NCI-H1694 (cell line): ENCODE data around the gene THAP8.

ENCODE experiments used
- DNase-seq: peaks from one replicate; lab custom pipeline; 2025; lab: John Stamatoyannopoulos, UW

THAP8 gene

DNA sequence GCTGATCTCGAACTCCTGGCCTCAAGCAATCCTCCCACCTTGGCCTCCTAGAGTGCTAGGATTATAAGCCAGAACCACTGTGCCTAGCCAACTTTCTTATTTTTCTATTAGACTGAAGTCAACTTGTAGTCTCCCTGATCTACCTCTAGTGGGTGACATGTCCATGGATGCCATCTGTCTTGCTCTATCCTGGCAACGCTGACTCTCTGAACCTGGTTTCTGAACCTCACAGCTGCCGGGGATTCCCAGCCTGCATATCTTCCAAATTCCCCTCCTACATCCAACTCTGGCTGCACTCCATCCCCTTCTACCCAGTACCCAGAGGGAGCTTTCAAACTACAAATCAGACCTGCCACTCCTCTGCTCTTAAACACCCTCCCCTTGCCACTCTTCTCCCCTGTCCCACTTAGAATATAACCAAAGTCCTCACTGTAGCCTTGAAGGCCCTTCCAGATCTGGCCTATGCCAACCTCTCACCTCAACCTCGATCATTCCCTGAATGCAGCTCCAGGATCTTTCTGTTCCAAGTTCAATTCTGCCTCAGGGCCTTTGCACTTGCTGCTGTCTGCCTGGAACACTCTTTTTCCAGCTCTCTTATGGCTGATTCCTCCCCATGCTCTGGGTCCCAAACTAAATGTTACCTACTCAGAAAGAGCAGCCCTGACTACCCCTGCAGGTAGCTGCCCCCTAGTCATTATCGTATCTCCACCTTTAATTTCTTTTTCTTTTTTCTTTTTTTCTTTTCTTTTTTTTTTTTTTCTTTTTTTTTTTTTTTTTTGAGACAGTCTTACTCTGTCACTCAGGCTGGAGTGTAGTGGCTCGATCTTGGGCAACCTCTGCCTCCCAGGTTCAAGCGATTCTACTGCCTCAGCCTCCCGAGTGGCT is 23.6 kb downstream of the THAP8 start:
- peak; percentile 69 for DNase-seq

GRCh38 chr19:36028313-36029041 is 25.6 kb downstream of the THAP8 start:
- DNase-seq = no peak

DNA sequence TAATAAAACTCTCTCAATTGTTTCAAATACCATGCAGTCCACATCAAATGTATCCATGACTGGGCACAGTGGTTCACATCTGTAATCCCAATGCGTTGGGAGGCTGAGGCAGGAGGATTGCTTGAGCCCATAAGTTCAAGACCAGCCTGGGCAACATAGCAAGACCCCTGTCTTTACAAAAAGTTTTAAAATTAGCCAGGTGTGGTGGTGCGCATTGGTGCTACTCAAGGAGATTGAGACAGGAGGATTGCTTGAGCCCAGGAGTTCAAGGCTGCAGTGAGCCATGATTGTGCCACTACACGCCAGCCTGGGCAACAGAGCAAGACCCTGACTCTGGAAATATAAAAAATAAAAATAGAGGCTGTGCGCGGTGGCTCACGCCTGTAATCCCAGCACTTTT is 26.4 kb downstream of the THAP8 start:
- DNase-seq = no peak

- no peak for DNase-seq
Measured at GRCh38 chr19:36026091-36026876, 27.8 kb downstream of the THAP8 start.

- DNase-seq = no peak
Measured at GRCh38 chr19:36025541-36025940, 28.5 kb downstream of the THAP8 start.

- no peak for DNase-seq
Measured at GRCh38 chr19:36023432-36023831, 30.7 kb downstream of the THAP8 start.

GRCh38 chr19:36019061-36019670 is 34.9 kb downstream of the THAP8 start:
- no peak for DNase-seq

- peak; percentile 99 for DNase-seq
Measured at GRCh38 chr19:36014012-36014924, 39.8 kb downstream of the THAP8 start, which contains the start of gene ALKBH6. TSS of gene ALKBH6 (minus strand) at chr19:36014213. CDS start at chr19:36013397, 816 bp downstream.

- DNase-seq = no peak
Measured at GRCh38 chr19:36013280-36014011, 40.6 kb downstream of the THAP8 start.

DNA sequence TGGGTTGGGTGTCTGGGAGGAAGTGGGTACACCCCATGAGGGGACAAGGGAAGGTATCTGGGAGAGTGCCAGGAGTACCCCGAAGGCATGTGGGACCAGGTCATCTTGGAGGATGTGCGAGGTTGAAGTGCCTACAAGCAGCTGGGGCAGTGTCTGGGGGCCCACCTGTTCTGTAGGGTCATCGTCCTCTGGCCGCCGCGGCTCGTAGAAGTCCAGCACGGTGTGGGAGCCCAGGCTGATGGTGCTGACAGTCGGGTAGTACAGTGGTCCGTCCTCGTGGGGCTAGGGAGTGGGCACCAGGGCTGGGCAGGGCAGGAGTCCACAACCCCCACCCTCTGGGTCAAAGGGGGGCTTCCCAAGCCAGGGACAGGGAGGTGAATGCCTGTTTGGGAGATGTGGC is 43.7 kb downstream of the THAP8 start:
- no peak for DNase-seq

- DNase-seq = no peak
Measured at GRCh38 chr19:36009633-36010379, 44.3 kb downstream of the THAP8 start.

GRCh38 chr19:36009220-36009619 is 44.9 kb downstream of the THAP8 start:
- DNase-seq = no peak

- DNase-seq = no peak
Measured at GRCh38 chr19:36008336-36008978, 45.6 kb downstream of the THAP8 start, which contains the start of gene SYNE4. TSS of gene SYNE4 (minus strand) at chr19:36008813. CDS start at chr19:36008681, 132 bp downstream.

- DNase-seq = no peak
Measured at GRCh38 chr19:36006955-36007354, 47.1 kb downstream of the THAP8 start.

DNA sequence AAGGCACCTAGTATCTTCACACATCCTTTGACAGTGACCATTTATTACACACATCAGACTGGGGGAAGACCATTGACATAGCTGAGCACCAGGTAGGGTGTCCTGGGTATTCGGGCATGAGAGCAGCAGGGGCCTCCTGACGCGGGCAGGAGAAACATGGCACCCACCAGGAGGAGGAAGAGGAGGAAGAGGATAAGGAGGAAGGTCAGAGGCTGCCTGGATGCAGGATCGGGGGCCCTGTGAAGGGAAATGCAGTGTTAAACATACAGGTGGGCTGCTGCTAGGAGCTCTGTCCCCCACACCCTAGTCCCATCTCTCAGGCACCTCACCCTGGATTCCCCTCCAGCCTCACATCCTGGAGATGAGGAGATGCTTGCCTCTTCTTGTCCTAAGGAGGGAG is 50.8 kb downstream of the THAP8 start:
- no peak for DNase-seq

- no peak for DNase-seq
Measured at GRCh38 chr19:36001605-36002004, 52.5 kb downstream of the THAP8 start.

DNA sequence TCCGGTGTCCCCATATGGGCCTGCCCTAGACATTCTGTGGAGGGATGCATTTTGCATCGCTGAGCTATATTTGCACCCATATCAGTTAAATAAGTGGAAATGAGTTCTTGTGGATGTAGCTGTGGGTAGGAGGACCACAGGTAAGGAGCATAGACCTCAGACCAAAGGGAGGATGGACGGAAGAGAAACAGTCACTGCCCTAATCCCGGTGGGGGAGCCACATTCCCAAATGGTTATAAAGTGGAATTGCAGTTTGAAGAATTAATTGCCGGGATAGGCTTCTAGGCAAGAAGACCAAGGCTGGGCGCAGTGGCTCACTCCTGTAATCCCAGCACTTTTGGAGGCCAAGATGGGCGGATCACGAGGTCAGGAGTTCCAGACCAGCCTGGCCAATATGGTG is 57.3 kb downstream of the THAP8 start:
- DNase-seq = no peak

DNA sequence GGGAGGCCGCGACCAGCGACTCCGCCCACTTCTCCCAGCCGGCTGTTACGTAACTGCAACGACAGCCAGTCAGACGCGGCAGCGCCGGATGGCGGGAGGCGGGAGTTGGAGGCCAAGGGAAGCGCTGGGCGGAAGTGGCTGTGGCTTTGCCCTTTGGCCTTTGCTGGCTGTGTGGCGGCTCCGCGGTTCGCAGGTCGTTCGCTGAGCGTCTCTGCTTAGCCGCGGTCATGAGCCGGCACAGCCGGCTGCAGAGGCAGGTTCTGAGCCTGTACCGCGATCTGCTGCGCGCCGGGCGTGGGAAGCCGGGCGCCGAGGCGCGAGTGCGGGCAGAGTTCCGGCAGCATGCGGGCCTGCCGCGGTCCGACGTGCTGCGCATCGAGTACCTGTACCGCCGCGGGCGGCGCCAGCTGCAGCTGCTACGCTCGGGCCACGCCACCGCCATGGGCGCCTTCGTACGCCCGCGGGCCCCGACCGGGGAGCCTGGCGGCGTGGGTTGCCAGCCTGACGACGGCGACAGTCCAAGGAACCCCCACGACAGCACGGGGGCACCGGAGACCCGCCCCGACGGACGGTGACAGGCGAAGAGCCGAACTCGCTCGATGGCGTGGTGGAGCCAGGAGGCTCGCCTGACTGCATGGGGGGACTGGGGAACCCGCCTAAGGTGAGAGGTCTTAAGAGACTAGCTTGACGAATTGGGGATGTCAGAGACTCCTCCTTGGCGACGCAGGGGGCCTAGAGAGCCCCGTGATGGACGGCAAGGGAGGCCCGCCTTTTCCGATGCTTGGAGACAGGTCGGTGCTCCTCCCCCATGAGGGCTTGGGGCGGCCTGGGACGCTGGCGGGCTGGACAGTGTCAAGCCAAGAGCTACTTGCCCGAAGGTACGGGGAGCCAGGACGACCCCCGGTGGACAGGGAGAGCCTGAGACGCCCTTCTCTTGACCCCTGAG is 58.8 kb downstream of the THAP8 start, which contains the start of gene SDHAF1:
TSS of gene SDHAF1 (plus strand) at position 141 of the 946 bp plus-strand sequence. CDS start at position 228, 87 bp downstream.
- DNase-seq = peak; percentile 90
